OCI-LY1 (cell line): ENCODE data around the gene EIF2B2.

Experiments
- H2AFZ ChIP-seq: fragments of 200-600 bp; sonication (generic), shearing (Covaris generic); 2 replicates; pipeline ENCODE4 v1.6.0; 2014; ENCODE audit warnings: antibody characterized with exemption, mild to moderate bottlenecking, low read length
- H3F3A ChIP-seq: fragments of 200-600 bp; sonication (generic), shearing (Covaris generic); 2 replicates; pipeline ENCODE4 v1.6.0; 2014; ENCODE audit warnings: mild to moderate bottlenecking, antibody characterized with exemption, low read length, moderate library complexity; ENCODE audit not compliant: insufficient read depth
- H3K27ac ChIP-seq: fragments of 200-600 bp; sonication (generic); 2 replicates; pipeline ENCODE4 v1.5.1; 2014; ENCODE audit warnings: low read length, mixed run types, mild to moderate bottlenecking, low read depth; ENCODE audit not compliant: poor library complexity, severe bottlenecking
- H3K27me3 ChIP-seq: fragments of 200-600 bp; sonication (generic); 2 replicates; pipeline ENCODE4 v1.6.0; 2014; ENCODE audit warnings: antibody characterized with exemption, mild to moderate bottlenecking, low read length, moderate library complexity; ENCODE audit not compliant: insufficient read depth
- H3K36me3 ChIP-seq: fragments of 200-600 bp; sonication (generic); 2 replicates; pipeline ENCODE4 v1.6.1; 2014; ENCODE audit warnings: mild to moderate bottlenecking, antibody characterized with exemption, low read length, moderate library complexity, mixed read lengths; ENCODE audit not compliant: insufficient read depth
- H3K4me1 ChIP-seq: fragments of 200-600 bp; sonication (generic); 2 replicates; pipeline ENCODE4 v1.5.1; 2014; ENCODE audit warnings: mild to moderate bottlenecking, low read length, moderate library complexity; ENCODE audit not compliant: insufficient read depth, severe bottlenecking
- H3K4me2 ChIP-seq: fragments of 200-600 bp; sonication (generic), shearing (Covaris generic); 2 replicates; pipeline ENCODE4 v1.6.1; 2014; ENCODE audit warnings: low read length
- H3K4me3 ChIP-seq: fragments of 200-600 bp; sonication (generic); 2 replicates; pipeline ENCODE4 v1.5.1; 2014; ENCODE audit warnings: low read length, low read depth, mild to moderate bottlenecking, mixed read lengths; ENCODE audit not compliant: poor library complexity, severe bottlenecking
- H3K79me2 ChIP-seq: fragments of 200-600 bp; shearing (Covaris generic); 2 replicates; pipeline ENCODE4 v1.6.1; 2016; ENCODE audit warnings: mixed run types, low read length, mixed read lengths; ENCODE audit not compliant: insufficient read depth
- H3K9ac ChIP-seq: fragments of 200-600 bp; sonication (generic), shearing (Covaris generic); 2 replicates; pipeline ENCODE4 v1.6.1; 2014; ENCODE audit warnings: mild to moderate bottlenecking, low read length, mixed read lengths
- H3K9me2 ChIP-seq: fragments of 200-600 bp; sonication (generic), shearing (Covaris generic); 2 replicates; pipeline ENCODE4 v1.6.1; 2014; ENCODE audit warnings: low read depth, mild to moderate bottlenecking, low read length, mixed read lengths
- H3K9me3 ChIP-seq: fragments of 200-600 bp; shearing (Covaris generic); 2 replicates; pipeline ENCODE4 v1.6.1; 2014; ENCODE audit warnings: low read length, mixed read lengths
- H4K20me1 ChIP-seq: fragments of 200-600 bp; sonication (generic), shearing (Covaris generic); 2 replicates; pipeline ENCODE4 v1.6.0; 2016; ENCODE audit warnings: mild to moderate bottlenecking, low read length; ENCODE audit not compliant: insufficient read depth
- EZH2 ChIP-seq: fragments of 200-600 bp; sonication (generic), shearing (Covaris generic); IDR thresholded peaks from 2 replicates; pipeline ENCODE4 v1.8.0; 2017; ENCODE audit warnings: borderline replicate concordance, mixed run types, mild to moderate bottlenecking, antibody characterized with exemption, low read length, moderate library complexity, mixed read lengths
- TF ChIP-seq, protein P1 (sequence below): fragments of 200-600 bp; sonication (generic), shearing (Covaris generic); IDR thresholded peaks from 2 replicates; pipeline ENCODE4 v1.5.1; 2017; ENCODE audit warnings: mild to moderate bottlenecking, antibody characterized with exemption, low read length, moderate library complexity, mixed read lengths

EIF2B2 gene

GRCh38 chr14:75011356-75011994, 8.8 kb downstream of the EIF2B2 start:
- H3K9me3 ChIP-seq, result no peaks in the 10 kb centered on the region
- peaks cover 98% of the 10 kb centered on the region for H3K36me3 ChIP-seq
- no peaks in the 10 kb centered on the region for H4K20me1 ChIP-seq
- no peaks in the 10 kb centered on the region for H3K9me2 ChIP-seq
- H3K27me3 ChIP-seq, result no peaks in the 10 kb centered on the region
- no peaks in the 10 kb centered on the region for H3K4me1 ChIP-seq
- no peak overlapping the region for H3K27ac ChIP-seq
- no peaks in the 10 kb centered on the region for H3F3A ChIP-seq
- H3K4me3 ChIP-seq, result no peak overlapping the region
- no peak overlapping the region for H2AFZ ChIP-seq
- no peaks in the 10 kb centered on the region for H3K79me2 ChIP-seq
- no peak overlapping the region for H3K9ac ChIP-seq
- no peak for TF ChIP-seq EZH2
- TF ChIP-seq, protein P1, sequence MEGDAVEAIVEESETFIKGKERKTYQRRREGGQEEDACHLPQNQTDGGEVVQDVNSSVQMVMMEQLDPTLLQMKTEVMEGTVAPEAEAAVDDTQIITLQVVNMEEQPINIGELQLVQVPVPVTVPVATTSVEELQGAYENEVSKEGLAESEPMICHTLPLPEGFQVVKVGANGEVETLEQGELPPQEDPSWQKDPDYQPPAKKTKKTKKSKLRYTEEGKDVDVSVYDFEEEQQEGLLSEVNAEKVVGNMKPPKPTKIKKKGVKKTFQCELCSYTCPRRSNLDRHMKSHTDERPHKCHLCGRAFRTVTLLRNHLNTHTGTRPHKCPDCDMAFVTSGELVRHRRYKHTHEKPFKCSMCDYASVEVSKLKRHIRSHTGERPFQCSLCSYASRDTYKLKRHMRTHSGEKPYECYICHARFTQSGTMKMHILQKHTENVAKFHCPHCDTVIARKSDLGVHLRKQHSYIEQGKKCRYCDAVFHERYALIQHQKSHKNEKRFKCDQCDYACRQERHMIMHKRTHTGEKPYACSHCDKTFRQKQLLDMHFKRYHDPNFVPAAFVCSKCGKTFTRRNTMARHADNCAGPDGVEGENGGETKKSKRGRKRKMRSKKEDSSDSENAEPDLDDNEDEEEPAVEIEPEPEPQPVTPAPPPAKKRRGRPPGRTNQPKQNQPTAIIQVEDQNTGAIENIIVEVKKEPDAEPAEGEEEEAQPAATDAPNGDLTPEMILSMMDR, result no peak
- no peak overlapping the region for H3K4me2 ChIP-seq

DNA sequence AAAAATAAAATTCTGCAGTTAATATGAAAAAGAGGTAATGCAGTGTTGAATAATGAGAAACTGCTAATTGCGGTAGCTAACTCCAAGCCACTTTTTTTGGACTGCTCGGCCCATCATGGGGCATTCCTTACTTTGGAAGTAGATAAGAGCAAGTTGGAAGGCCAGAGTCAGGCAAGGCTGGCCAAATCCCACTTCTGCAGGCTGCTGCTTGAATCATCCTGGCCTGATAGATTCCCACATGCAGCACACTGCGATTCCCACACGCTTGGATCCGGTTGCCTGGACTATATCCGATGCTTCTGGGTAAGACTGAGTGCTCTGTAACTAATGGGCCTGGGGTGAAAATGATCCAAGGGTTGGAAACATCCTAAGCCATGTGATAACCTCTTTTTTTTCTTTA, 10.6 kb downstream of the EIF2B2 start:
- no peaks in the 10 kb centered on the region for H3K9me3 ChIP-seq
- no peak overlapping the region for H3K9ac ChIP-seq
- no peaks in the 10 kb centered on the region for H3F3A ChIP-seq
- H3K4me2 ChIP-seq, result no peak overlapping the region
- H3K9me2 ChIP-seq, result no peaks in the 10 kb centered on the region
- H3K4me3 ChIP-seq, result no peak overlapping the region
- TF ChIP-seq, protein P1, result no peak
- no peak for TF ChIP-seq EZH2
- no peaks in the 10 kb centered on the region for H3K27me3 ChIP-seq
- H3K36me3 ChIP-seq, result peaks cover 95% of the 10 kb centered on the region
- no peaks in the 10 kb centered on the region for H3K79me2 ChIP-seq
- no peak overlapping the region for H2AFZ ChIP-seq
- H3K27ac ChIP-seq, result no peak overlapping the region
- H4K20me1 ChIP-seq, result no peaks in the 10 kb centered on the region
- H3K4me1 ChIP-seq, result no peaks in the 10 kb centered on the region

GRCh38 chr14:75015496-75015895, 12.8 kb downstream of the EIF2B2 start:
- no peaks in the 10 kb centered on the region for H3K9me3 ChIP-seq
- no peaks in the 10 kb centered on the region for H3K9me2 ChIP-seq
- no peaks in the 10 kb centered on the region for H3K27me3 ChIP-seq
- H3K4me1 ChIP-seq, result no peaks in the 10 kb centered on the region
- H3K36me3 ChIP-seq, result peaks cover 80% of the 10 kb centered on the region
- H3K4me2 ChIP-seq, result no peak overlapping the region
- H3K9ac ChIP-seq, result no peak overlapping the region
- H3K4me3 ChIP-seq, result no peak overlapping the region
- H3F3A ChIP-seq, result no peaks in the 10 kb centered on the region
- TF ChIP-seq, protein P1, result no peak
- no peak for TF ChIP-seq EZH2
- no peak overlapping the region for H2AFZ ChIP-seq
- H3K27ac ChIP-seq, result no peak overlapping the region
- no peaks in the 10 kb centered on the region for H3K79me2 ChIP-seq
- no peaks in the 10 kb centered on the region for H4K20me1 ChIP-seq
